ENCODE results near the gene E2F4.

- TF ChIP-seq CTCF (IDR thresholded peaks at IDR 0.05) (no peak), POLR2A (IDR thresholded peaks at IDR 0.05) (no peak)
Observed at GRCh38 chr16:67245674-67246080, 53.7 kb downstream of the E2F4 start.

Data from body of pancreas (tissue), 4 donors.